ENCODE results near the gene TMED9. TPM values are rescaled to one million over a fixed set of nuclear protein-coding genes. Genes with fewer than 3 reads are reported as not detected.
"Not testable (repeated sequence)": the region's sequence is repeated elsewhere in the genome, so short reads cannot be mapped to it uniquely, and the experiment has no call there.

The TMED9 gene
- total RNA-seq, 1 donor from 2014 or later = 216 TPM

DNA sequence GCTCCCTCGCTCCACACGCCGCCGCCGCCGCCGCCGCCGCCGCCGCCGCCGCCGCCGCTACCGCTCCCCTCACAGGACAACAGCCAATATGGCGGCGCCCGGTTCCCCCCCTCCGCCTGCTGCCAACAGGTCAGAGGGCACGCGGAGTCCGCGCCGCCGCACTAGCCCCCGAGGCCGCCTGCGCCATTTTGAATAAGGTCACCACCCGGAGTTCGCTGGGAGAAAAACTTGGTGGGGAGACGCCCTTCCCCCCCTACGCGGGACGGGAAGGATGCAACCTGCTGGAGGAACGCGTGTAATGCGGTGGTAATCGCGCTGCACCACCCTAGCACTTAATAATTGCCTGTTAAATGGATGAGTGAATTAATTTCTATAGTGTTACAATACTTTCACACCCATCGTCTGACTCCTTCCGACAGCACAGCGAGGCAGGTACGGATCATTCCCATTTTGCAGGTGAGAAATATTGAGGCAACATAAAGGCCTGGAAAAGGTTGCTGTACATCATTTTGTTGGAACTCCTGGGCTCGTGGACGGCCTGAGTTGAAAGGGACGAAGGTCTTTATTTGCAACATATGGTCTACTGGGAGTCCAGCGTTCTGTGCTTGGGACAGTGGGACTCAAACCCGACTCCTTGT lies 37.4 kb upstream of the TMED9 start, which contains the start of gene FAM193B:
TSS of gene FAM193B (minus strand) at position 90 of the 638 bp plus-strand sequence. CDS start 105 bp downstream, outside the sequence.
- Mint-ChIP-seq H3K4me1 (ENCODE audit: unreplicated experiment) (peaks cover 32% of the 10 kb centered on the region), H3K36me3 (ENCODE audit: unreplicated experiment) (peaks cover 7% of the 10 kb centered on the region), H3K27me3 (ENCODE audit: unreplicated experiment) (no peaks in the 10 kb centered on the region), H3K9me3 (ENCODE audit: unreplicated experiment) (no peaks in the 10 kb centered on the region), H3K4me3 (ENCODE audit: unreplicated experiment) (peak within 1 kb of the TSS; percentile 87), H3K27ac (ENCODE audit: unreplicated experiment) (peak within 1 kb of the TSS; percentile 56)
- TF ChIP-seq, protein P1, sequence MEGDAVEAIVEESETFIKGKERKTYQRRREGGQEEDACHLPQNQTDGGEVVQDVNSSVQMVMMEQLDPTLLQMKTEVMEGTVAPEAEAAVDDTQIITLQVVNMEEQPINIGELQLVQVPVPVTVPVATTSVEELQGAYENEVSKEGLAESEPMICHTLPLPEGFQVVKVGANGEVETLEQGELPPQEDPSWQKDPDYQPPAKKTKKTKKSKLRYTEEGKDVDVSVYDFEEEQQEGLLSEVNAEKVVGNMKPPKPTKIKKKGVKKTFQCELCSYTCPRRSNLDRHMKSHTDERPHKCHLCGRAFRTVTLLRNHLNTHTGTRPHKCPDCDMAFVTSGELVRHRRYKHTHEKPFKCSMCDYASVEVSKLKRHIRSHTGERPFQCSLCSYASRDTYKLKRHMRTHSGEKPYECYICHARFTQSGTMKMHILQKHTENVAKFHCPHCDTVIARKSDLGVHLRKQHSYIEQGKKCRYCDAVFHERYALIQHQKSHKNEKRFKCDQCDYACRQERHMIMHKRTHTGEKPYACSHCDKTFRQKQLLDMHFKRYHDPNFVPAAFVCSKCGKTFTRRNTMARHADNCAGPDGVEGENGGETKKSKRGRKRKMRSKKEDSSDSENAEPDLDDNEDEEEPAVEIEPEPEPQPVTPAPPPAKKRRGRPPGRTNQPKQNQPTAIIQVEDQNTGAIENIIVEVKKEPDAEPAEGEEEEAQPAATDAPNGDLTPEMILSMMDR (IDR thresholded peaks at IDR 0.05) = peak; percentile 30
- DNase-seq (ENCODE audit: extremely low spot score, unreplicated experiment) = peak; percentile 98

DNA sequence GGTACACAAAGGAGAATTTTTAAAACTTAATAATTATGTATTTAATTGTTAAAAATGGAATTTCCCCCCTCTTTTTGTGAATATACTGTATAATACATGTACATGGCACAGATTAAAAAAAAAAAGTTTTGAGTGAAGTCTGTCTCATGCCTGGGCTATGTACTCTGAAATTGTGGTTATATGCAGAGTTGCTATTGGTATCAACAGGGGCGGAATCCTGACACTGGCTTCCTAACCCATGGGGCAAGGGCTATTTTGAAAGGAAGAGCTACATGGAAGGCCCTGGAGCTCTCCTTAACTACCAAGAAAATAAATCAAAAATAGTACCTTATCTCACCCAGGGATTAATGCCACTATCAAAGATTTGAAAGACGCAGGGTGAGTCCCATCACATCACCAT lies 36.8 kb upstream of the TMED9 start:
- Mint-ChIP-seq H3K4me1 (ENCODE audit: unreplicated experiment) (peaks cover 30% of the 10 kb centered on the region), H3K27ac (ENCODE audit: unreplicated experiment) (no peak overlapping the region), H3K4me3 (ENCODE audit: unreplicated experiment) (peak overlapping the region; percentile 81), H3K9me3 (ENCODE audit: unreplicated experiment) (no peaks in the 10 kb centered on the region), H3K36me3 (ENCODE audit: unreplicated experiment) (peaks cover 5% of the 10 kb centered on the region), H3K27me3 (ENCODE audit: unreplicated experiment) (no peaks in the 10 kb centered on the region)
- TF ChIP-seq, protein P1 (IDR thresholded peaks at IDR 0.05) = no peak
- DNase-seq (ENCODE audit: extremely low spot score, unreplicated experiment) = no peak

DNA sequence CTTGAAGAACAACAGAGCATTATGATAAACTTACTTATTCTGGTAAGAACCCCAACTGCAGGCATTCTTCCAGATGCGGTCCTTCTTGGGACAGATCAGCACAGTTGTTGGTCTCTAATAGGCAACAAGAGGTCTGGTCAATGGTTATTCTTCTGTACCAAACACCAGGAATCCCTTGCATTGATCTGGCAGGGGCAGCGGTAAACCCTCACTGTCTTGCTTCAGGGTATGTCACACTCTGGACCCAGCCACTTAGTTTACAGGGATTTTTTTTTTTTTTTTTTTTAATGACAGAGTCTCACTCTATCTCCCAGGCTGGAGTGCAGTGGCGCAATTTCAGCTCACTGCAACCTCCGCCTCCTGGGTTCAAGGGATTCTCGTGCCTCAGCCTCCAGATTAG lies 36.3 kb upstream of the TMED9 start:
- H3K27ac Mint-ChIP-seq (ENCODE audit: unreplicated experiment) = no peak overlapping the region
- H3K36me3 Mint-ChIP-seq (ENCODE audit: unreplicated experiment) = peaks cover 4% of the 10 kb centered on the region
- H3K4me3 Mint-ChIP-seq (ENCODE audit: unreplicated experiment) = no peak overlapping the region
- H3K9me3 Mint-ChIP-seq (ENCODE audit: unreplicated experiment) = no peaks in the 10 kb centered on the region
- DNase-seq (ENCODE audit: extremely low spot score, unreplicated experiment) = no peak
- TF ChIP-seq, protein P1 (IDR thresholded peaks at IDR 0.05) = no peak
- H3K4me1 Mint-ChIP-seq (ENCODE audit: unreplicated experiment) = peaks cover 26% of the 10 kb centered on the region
- H3K27me3 Mint-ChIP-seq (ENCODE audit: unreplicated experiment) = no peaks in the 10 kb centered on the region

DNA sequence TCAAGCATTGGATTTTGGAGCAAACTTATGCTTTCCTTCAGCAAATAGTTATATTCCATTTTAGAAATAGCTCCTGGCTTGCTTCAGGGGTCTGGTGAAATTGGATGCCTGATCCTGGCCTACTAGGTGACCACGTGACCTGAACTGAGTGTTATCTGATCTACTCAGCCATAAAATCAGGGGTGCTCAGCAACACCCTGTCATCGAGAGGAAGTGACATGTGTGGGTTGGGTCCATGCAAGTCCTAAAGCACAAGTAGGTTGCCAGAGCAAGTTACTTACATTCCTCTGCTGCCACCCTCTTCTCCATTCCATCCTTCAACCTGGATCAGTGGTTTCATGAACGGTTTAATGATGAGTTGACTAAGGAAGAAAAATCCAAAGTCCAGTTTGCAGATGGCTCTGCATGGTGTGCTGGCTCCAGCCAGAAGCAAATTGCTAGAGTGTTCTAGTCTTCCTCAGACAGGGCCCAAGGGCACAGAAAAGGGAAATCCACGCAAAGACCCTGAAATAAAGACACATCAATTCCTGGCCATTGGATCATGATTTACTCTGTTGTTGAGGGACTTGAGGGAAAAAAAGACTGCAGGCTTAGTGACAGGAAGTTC lies 34.9 kb upstream of the TMED9 start:
- Mint-ChIP-seq H3K27me3 (ENCODE audit: unreplicated experiment) (no peaks in the 10 kb centered on the region), H3K4me3 (ENCODE audit: unreplicated experiment) (no peak overlapping the region), H3K36me3 (ENCODE audit: unreplicated experiment) (peaks cover under 1% of the 10 kb centered on the region), H3K27ac (ENCODE audit: unreplicated experiment) (no peak overlapping the region), H3K9me3 (ENCODE audit: unreplicated experiment) (peaks cover 5% of the 10 kb centered on the region), H3K4me1 (ENCODE audit: unreplicated experiment) (peaks cover 26% of the 10 kb centered on the region)
- no peak for DNase-seq (ENCODE audit: extremely low spot score, unreplicated experiment)
- TF ChIP-seq, protein P1 (IDR thresholded peaks at IDR 0.05) = no peak

DNA sequence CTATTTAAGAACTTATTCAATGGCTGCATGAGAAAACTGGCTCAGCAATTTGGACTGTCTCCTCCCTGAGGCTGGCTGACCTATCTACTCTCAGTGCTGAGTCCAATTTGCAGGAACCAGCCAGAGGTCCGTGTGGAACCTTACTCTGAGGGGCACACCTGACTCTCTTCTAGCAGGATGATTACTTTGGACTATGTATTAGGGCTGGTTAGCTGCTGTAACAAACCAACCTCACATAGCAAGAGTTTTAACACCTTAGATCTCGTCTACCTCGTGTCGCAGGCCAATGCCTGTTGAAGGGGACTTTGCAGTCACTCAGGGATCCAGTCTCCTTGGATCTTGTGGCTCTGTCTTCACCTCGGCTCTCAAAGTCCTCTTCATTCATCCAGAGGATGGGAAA lies 34.2 kb upstream of the TMED9 start:
- Mint-ChIP-seq H3K36me3 (ENCODE audit: unreplicated experiment) (no peaks in the 10 kb centered on the region), H3K27ac (ENCODE audit: unreplicated experiment) (no peak overlapping the region), H3K4me1 (ENCODE audit: unreplicated experiment) (peaks cover 20% of the 10 kb centered on the region), H3K4me3 (ENCODE audit: unreplicated experiment) (no peak overlapping the region), H3K27me3 (ENCODE audit: unreplicated experiment) (no peaks in the 10 kb centered on the region), H3K9me3 (ENCODE audit: unreplicated experiment) (peaks cover 5% of the 10 kb centered on the region)
- DNase-seq (ENCODE audit: extremely low spot score, unreplicated experiment) = no peak
- TF ChIP-seq, protein P1 (IDR thresholded peaks at IDR 0.05) = no peak

DNA sequence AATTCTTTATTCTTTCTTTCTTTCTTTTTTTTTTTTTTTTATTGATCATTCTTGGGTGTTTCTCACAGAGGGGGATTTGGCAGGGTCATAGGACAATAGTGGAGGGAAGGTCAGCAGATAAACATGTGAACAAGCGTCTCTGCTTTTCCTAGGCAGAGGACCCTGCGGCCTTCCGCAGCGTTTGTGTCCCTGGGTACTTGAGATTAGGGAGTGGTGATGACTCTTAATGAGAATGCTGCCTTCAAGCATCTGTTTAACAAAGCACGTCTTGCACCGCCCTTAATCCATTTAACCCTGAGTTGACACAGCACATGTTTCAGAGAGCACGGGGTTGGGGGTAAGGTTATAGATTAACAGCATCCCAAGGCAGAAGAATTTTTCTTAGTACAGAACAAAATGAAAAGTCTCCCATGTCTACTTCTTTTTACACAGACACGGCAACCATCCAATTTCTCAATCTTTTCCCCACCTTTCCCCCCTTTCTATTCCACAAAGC lies 32.5 kb upstream of the TMED9 start:
- H3K27ac Mint-ChIP-seq (ENCODE audit: unreplicated experiment); H3K27me3 Mint-ChIP-seq (ENCODE audit: unreplicated experiment); H3K4me3 Mint-ChIP-seq (ENCODE audit: unreplicated experiment); DNase-seq (ENCODE audit: extremely low spot score, unreplicated experiment); H3K36me3 Mint-ChIP-seq (ENCODE audit: unreplicated experiment); H3K9me3 Mint-ChIP-seq (ENCODE audit: unreplicated experiment): not testable (repeated sequence)
- peaks cover 11% of the 10 kb centered on the region for H3K4me1 Mint-ChIP-seq (ENCODE audit: unreplicated experiment)
